GM19043 (cell line): ENCODE data around the gene GPN2.
"Not testable (repeated sequence)": the region's sequence is repeated elsewhere in the genome, so short reads cannot be mapped to it uniquely, and the experiment has no call there.

Experiments used
- ATAC-seq: cut with Tn5 transposase; IDR thresholded peaks from one replicate; pipeline ENCODE4 v1.9.1; 2021; ENCODE audit warnings: low read depth; ENCODE audit not compliant: unreplicated experiment

The GPN2 gene

GRCh38 chr1:26861286-26861701, 28.8 kb downstream of the GPN2 start:
- ATAC-seq = no peak

- ATAC-seq = no peak
Measured at GRCh38 chr1:26858891-26859640, 31.0 kb downstream of the GPN2 start.

- ATAC-seq = no peak
Measured at GRCh38 chr1:26858160-26858559, 31.9 kb downstream of the GPN2 start.

GRCh38 chr1:26857473-26858060, 32.5 kb downstream of the GPN2 start:
- ATAC-seq = no peak

GRCh38 chr1:26856604-26857469, 33.2 kb downstream of the GPN2 start:
- no peak for ATAC-seq

DNA sequence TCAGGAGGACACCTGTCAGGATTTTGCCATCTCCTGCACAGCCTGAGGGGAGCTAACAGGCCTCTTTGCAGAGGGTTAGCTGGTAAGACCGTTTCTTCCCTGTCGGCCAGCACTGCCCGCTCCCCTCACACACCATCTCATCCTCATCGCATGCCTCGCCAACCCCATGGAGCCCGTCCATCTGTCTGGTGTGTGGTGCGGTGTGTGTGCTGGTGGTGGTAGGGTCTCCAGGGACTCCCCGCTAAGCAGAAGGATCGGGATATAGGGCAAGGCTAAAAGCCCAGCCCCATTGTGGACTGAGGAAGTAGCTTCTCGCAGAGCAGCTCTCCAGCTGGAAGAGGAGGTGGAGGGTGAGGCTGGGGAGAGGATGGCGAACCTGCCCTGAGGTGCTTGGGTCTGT, 33.9 kb downstream of the GPN2 start:
- no peak for ATAC-seq

GRCh38 chr1:26855636-26856035, 34.4 kb downstream of the GPN2 start:
- no peak for ATAC-seq

DNA sequence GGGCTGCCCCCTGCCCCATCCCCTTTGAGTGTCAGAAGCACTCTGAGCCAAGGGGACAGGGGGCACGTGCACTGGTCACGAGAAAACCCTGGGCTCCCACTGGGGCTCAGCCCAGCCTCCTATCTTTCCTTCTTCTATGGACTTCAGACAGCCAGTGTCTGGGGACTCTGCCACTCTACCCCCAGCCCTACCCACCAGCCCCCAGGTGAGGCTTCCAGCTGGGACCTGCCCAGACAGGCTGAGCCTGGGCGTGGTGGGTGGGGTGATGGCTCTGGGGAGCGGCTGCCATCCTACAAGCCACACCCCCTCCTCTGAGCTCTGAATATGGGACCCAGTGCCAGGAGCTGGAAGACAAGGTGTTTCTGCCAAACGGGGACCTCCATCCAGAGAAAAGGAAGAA, 35.2 kb downstream of the GPN2 start:
- ATAC-seq = no peak

GRCh38 chr1:26853600-26853999, 36.5 kb downstream of the GPN2 start:
- ATAC-seq = no peak

DNA sequence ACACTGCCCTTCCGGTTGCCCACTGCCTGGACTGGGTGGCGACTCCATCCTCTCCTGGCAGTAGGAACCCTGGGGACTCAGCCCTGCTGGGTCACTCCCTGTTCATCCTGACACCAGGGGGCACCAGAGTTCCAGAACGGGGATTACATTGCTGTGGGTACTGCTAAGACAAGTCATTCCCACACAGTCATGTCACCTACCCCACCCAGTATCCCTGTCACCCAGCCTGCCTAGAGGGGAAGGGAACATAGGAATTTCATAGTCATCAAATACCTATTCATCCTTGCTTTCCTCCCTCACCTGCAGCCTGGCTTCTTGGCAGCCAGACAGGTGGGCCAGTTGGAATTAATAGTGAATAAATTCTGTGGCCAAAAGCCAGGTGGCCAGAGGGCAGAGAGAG, 36.9 kb downstream of the GPN2 start:
- ATAC-seq = no peak

- no peak for ATAC-seq
Measured at GRCh38 chr1:26852701-26853100, 37.4 kb downstream of the GPN2 start.

GRCh38 chr1:26851106-26851684, 38.9 kb downstream of the GPN2 start:
- ATAC-seq = no peak

DNA sequence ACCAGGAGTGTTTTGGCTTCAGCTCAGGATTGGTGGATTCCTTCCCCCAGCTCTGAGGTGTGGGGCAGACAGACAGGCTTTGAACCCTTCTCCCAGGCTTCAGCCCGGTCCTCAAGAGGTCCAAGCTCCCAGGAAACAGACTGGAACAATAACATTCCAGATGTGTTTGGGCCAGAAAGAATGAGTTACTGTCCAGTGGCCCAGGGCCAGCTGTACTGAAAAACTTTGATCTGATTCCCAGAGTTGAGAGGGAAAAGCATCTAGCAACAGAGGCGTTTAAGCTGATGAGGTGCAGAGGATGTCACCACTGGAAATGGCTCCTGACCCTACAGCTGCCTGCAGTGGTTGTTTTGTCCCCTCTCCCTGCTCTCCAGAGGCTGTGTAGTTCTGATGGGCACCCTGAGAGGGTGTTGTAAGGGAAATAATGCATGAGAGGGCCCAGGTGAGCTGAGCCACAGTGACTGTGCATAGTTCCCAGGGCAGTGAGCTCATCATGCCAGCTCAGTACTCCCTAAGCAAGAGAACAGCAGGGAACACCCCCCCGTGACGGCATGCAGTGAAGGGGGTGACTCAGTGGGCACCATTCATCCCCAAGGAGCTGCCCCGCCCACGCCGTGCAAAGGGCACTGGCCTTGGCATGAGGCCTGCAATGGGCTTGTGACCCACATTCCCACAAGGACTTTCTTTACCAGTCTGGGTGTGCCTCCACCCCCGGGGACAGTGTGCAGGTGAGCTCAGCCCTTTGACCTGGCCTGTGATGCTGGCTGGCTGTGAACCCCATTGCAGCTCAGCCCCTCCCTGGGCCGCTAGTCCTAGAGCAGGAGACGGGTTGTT, 40.9 kb downstream of the GPN2 start:
- no peak for ATAC-seq

DNA sequence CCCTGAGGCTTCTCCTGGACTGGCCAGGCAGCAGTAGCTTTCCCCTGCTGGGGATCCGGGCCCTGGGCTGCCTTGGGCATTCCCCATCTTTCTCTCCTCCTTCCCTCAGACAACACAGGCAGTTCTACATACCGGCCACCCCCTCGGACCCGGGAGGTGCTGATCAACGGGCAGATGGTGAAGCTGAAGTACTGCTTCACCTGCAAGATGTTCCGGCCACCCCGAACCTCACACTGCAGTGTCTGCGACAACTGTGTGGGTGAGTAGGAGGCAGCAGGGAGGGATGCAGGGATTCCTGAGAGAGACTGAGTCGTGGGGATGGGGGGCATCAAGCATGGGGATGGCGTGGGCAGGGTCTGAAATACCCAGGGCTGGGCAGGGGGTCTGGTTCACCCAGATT, 41.6 kb downstream of the GPN2 start:
- no peak for ATAC-seq

DNA sequence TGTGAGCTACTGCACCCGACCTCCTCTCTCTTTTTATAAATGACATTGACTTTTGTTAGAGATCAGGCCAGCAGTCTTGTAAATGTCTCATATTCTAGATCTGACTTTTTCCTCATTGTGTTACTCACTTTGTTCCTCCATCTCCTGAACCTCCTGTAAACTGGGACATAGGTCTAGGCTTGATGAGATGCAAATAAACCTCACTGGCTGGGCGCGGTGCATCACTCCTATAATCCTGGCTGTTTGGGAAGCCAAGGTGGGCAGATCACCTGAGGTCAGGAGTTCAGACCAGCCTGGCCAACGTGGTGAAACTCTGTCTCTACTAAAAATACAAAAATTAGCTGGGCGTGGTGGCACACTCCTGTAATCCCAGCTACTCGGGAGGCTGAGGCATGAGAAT, 42.3 kb downstream of the GPN2 start:
- not testable (repeated sequence) for ATAC-seq

GRCh38 chr1:26844424-26845196, 45.5 kb downstream of the GPN2 start:
- no peak for ATAC-seq

- no peak for ATAC-seq
Measured at GRCh38 chr1:26839779-26840178, 50.3 kb downstream of the GPN2 start.

GRCh38 chr1:26839339-26839722, 50.8 kb downstream of the GPN2 start:
- no peak for ATAC-seq

- peak; percentile 93 for ATAC-seq
Measured at GRCh38 chr1:26838474-26839338, 51.4 kb downstream of the GPN2 start.
